ES-I3 (cell line): ENCODE measurements around the gene RFWD3.

Experiments used
- H3K36me3 ChIP-seq: 2 replicates; pipeline ENCODE4 v1.6.1; 2013; ENCODE audit warnings: mild to moderate bottlenecking, low read length, control low read depth, moderate library complexity; ENCODE audit not compliant: insufficient read depth
- H3K4me1 ChIP-seq: 2 replicates; pipeline ENCODE4 v1.6.1; 2013; ENCODE audit warnings: mild to moderate bottlenecking, control low read depth, low read length; ENCODE audit not compliant: insufficient read depth
- H3K9ac ChIP-seq: 2 replicates; pipeline ENCODE4 v1.6.1; 2013; ENCODE audit warnings: low read depth, mild to moderate bottlenecking, low read length, moderate library complexity
- H3K9me3 ChIP-seq: 2 replicates; pipeline ENCODE4 v1.6.1; 2013; ENCODE audit warnings: mild to moderate bottlenecking, low read length, moderate library complexity; ENCODE audit not compliant: control insufficient read depth, insufficient read depth

The RFWD3 gene, protein sequence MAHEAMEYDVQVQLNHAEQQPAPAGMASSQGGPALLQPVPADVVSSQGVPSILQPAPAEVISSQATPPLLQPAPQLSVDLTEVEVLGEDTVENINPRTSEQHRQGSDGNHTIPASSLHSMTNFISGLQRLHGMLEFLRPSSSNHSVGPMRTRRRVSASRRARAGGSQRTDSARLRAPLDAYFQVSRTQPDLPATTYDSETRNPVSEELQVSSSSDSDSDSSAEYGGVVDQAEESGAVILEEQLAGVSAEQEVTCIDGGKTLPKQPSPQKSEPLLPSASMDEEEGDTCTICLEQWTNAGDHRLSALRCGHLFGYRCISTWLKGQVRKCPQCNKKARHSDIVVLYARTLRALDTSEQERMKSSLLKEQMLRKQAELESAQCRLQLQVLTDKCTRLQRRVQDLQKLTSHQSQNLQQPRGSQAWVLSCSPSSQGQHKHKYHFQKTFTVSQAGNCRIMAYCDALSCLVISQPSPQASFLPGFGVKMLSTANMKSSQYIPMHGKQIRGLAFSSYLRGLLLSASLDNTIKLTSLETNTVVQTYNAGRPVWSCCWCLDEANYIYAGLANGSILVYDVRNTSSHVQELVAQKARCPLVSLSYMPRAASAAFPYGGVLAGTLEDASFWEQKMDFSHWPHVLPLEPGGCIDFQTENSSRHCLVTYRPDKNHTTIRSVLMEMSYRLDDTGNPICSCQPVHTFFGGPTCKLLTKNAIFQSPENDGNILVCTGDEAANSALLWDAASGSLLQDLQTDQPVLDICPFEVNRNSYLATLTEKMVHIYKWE

DNA sequence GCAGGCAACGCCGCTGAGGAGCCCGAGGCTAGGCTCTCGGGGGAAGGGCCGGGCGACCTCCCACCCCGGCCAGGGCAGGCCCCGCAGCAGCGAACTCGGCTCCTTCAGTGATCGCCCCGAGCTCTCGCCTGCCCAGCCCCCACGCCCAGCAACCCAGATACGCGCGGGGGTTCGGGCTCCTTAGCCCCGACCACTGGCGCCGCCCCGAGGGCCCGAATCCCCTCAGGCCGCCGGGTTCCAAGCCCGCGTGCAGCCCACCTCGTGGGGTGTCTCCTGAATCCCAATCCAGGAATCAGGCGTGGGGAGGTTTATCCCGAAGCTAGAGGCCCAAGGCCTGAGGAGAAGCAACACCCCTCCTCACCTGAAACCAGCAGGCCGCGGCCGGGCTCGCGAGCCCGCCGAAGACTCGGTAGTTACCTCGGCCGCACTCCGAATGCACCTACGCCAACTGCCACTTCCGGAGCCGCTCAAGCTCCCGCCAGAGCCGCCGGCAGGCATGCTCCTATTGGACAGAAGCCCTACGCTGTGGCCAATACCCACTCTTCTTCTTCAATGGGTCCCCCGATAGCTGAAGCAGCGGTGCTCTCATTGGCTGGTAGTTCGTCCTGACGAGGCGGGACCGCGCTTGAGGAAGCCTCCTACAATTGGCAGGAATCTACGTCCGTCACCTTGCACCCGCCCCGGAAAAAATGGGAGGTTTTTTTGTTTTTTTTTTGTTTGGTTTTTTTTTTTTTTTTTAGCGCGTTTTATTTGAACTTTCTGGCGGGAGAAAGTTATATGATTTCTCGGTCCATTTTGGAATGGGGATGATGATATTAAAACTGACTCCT, at the start of gene RFWD3:
TSS of gene RFWD3 (minus strand) at position 453 of the 830 bp plus-strand sequence. CDS start 5,428 bp downstream, outside the sequence.
- Histone ChIP-seq H3K9ac (peak within 1 kb of the TSS; percentile 99), H3K9me3 (no peaks in the 10 kb centered on the region), H3K4me1 (no peaks in the 10 kb centered on the region), H3K36me3 (peaks cover 21% of the 10 kb centered on the region)

DNA sequence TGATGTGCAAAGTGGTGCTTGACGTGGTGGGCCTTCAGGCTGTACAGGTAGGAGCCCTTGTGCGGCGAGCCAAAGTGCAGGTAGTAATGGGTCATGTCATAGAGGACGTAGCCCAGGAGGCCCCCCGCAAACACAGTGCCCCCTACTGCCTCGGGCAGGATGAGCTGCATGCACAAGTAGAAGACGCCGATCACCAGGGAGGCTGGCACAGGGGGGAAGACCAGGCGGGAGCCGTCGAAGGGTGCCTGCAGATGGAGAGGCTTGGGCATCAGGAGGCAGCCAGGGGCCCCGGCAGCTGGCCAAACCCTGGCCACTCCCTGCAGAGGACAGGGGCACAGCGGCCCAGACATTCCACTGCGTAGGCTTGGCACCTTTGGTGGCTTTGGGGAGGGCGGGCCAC, 49.7 kb upstream of the RFWD3 start:
- Histone ChIP-seq H3K4me1 (no peaks in the 10 kb centered on the region), H3K36me3 (no peaks in the 10 kb centered on the region), H3K9ac (no peak overlapping the region)

DNA sequence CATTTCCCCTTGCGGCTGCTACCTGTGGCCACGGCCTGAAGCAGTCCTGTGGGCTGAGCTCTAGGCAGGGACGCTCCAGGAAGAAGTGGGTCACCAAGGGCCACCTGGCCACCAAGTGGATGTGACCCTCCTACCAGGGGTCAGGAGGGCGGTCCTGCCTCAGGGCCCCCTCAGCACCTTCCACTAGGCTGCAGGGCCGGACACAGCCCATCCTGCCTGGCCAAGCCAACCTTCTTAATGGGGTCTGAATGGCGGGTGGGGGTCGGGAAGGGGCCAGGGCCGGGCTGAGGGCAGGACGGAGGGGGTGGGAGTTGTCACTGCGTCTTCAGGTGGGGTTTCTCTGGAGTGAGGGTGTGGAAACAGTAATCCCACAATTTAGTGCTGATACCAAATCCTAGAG, 47.2 kb upstream of the RFWD3 start:
- H3K4me1 ChIP-seq = no peaks in the 10 kb centered on the region
- no peaks in the 10 kb centered on the region for H3K9me3 ChIP-seq
- H3K36me3 ChIP-seq = no peaks in the 10 kb centered on the region
- H3K9ac ChIP-seq = no peak overlapping the region

More for the DNA sequence above, 49.7 kb upstream of the RFWD3 start:
- H3K9me3 ChIP-seq = no peaks in the 10 kb centered on the region

DNA sequence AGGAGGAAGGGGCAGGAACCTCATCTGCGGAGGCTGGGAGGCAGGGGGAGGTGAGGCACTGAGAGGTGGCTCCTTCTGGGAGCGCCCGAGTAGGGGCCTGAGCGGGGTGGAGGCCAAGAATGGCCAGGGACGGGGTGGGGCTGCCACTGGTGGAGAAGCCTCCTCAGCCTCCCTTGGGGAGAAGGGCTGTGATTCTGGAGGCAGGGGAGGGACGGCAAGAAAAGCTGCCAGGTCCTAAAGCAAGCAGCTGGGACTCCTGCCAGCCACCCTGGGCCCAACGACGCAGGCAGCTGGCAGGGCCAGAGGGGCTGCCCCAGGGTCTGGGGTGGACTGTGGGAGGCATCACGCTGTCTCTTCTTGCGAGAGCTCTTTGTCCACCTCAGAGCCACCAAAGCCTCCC, 46.6 kb upstream of the RFWD3 start:
- Histone ChIP-seq H3K36me3 (no peaks in the 10 kb centered on the region), H3K4me1 (no peaks in the 10 kb centered on the region), H3K9ac (no peak overlapping the region), H3K9me3 (no peaks in the 10 kb centered on the region)

DNA sequence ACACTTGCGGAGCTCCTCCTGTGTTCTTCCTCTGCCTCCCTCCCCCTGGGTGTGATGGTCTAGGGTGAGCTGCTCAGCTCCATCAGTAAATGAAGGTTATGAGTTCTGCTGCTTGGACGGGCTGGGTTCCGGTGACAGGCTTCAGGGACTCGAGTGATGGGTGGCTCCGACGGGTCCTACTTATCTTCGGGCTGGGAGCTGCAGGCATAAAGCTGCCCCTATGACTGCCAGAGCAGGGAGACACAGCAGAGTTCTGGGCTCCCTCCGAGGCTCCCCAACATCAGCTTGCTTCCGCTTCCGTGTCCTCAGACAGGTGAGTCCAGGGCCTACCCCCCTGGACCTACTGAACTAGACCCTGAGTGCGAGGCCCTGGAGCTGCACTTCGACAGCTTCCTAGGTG, 45.3 kb upstream of the RFWD3 start:
- Histone ChIP-seq H3K4me1 (no peaks in the 10 kb centered on the region), H3K9me3 (no peaks in the 10 kb centered on the region), H3K36me3 (no peaks in the 10 kb centered on the region), H3K9ac (no peak overlapping the region)

DNA sequence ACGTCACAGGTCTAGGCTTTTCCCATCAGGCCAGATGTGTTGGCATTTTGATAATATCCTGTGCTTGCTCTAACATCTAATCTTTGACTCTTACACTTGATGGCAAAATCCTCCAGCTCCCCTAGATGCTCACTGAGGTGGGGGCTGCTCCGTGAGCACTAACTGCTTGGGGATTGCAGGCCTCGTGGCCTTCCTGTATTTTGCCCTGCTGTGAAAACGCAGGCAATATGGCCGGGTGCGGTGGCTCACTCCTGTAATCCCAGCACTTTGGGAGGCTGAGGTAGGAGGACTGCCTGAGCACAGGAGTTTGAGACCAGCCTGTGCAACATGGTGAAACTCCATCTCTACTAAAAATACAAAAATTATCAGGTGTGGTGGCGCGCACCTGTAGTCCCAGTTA, 43.7 kb upstream of the RFWD3 start:
- Histone ChIP-seq H3K36me3 (no peaks in the 10 kb centered on the region), H3K9ac (no peak overlapping the region), H3K4me1 (no peaks in the 10 kb centered on the region), H3K9me3 (no peaks in the 10 kb centered on the region)

DNA sequence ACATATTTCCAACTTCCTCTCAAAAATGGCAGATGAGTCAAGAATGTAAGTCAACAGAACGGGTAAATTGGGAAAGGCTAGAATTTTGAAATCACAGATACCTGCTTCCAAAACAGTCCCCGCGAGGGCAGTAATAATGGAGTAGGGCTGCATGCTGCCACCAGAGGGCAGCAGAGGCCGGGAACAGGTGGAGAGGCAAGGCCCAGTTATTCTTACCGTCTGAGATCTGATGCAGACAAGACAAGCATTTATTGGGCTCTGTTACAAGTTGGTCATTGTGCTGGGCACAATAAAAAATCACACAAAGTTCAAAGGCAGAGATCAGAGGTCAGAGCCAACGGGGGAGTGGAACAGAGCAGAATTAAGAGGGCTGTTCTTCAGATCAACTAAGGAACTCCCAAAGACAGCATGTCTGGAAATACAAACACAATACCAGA, 42.8 kb upstream of the RFWD3 start:
- H3K4me1 ChIP-seq = no peaks in the 10 kb centered on the region
- H3K9ac ChIP-seq = no peak overlapping the region
- no peaks in the 10 kb centered on the region for H3K9me3 ChIP-seq
- no peaks in the 10 kb centered on the region for H3K36me3 ChIP-seq

DNA sequence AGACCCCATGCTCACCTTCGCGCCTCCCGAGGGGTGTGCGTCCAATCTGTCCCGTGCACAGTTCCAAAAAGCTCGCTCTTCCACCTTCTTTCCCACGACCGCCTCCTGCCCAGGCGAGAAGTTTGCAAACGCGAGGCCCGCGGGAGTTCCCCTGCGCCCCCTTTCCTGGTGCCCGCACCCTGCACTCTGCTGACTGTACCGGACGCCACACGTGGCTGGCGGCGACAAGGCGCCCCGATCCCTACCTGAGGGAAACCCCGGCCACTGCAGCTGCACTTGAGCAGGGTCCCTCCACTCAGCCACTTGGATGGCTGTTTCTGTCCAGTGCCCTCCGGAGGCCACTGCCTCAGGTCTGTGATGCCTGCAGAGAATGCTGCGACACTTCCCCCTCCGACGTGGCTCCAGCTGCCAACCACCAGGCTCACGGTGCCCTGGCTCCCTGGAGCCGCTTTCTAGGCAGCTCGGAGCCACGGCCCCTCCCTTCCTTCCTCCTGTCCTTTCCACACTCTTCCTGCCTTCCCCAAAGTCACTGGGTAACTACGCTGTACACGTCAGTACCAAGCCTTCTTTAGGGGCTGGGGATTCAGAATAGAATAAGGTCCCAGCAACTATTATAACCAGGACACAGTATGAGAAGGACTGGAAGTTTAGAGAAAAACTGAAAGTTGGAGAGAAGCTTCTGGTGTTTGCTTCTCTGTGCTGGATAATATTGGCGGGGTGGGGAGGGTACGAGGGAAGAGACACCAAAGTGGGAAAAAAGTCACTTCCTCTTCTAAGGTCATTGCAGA, 34.0 kb upstream of the RFWD3 start, which contains the start of gene MLKL:
TSS of gene MLKL (minus strand) at position 425 of the 788 bp plus-strand sequence. CDS start 5,105 bp downstream, outside the sequence.
- Histone ChIP-seq H3K4me1 (0 out of 2 replicates have a peak, but pooled peaks cover 6% of the 10 kb centered on the region), H3K9me3 (no peaks in the 10 kb centered on the region), H3K9ac (peak within 1 kb of the TSS; percentile 64), H3K36me3 (no peaks in the 10 kb centered on the region)

DNA sequence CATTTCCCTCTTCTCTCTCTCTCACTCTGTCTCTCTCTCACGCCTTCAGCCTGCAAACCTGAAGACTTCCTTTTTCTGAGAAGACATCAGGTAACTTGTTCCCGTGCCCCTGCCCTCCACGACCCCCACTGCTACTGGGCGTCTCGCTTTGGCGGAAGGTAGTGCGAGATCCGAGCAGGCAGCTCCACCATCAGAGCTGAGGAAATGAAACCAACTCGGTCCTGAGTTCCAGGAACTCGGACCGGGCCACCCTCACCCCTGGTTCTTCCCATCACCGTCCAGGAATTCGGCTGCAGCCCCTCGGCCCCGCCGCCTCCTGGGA, 33.4 kb upstream of the RFWD3 start:
- no peaks in the 10 kb centered on the region for H3K9me3 ChIP-seq
- 0 out of 2 replicates have a peak, but pooled peaks cover 6% of the 10 kb centered on the region for H3K4me1 ChIP-seq
- no peaks in the 10 kb centered on the region for H3K36me3 ChIP-seq
- H3K9ac ChIP-seq = peak overlapping the region; percentile 64

DNA sequence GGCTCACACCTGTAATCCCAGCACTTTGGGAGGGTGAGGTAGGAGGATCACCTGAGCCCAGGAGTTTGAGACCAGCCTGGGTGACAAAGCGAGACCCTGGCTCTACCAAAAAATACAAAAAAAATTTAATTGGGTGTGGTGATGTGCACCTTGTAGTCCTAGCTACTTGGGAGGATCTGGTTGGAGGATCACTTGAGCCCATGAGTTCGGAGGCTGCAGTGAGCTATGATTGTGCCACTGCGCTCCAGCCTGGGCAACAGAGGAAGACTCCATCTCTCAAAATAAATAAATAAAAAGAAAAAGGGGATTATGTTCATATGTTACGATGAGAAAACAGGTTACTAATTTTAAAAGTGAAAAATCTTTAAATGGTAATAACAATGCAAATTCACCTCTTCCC, 33.0 kb upstream of the RFWD3 start:
- peak overlapping the region; percentile 64; the same call in 1 of the 2 replicates for H3K9ac ChIP-seq
- 0 out of 2 replicates have a peak, but pooled peaks cover 6% of the 10 kb centered on the region for H3K4me1 ChIP-seq
- no peaks in the 10 kb centered on the region for H3K36me3 ChIP-seq
- no peaks in the 10 kb centered on the region for H3K9me3 ChIP-seq

DNA sequence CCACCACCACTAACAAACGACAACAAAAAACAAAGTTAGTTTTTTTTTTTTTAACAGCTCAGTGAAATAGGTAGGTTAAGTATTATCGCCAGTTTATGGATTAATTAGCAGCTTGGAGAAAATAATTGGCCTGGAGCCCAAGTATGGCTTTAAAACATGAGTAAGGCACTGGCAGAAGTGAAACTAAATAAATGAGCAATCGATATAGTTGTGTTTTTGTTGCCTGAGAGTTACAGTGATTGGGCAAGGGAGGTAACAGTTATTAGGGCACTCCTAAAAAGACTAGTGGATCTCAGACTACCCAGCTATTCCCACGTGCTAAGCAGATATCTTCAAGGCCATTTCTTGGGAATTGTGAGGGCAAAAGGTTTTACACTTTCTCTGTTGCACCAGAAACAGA, 31.5 kb upstream of the RFWD3 start:
- Histone ChIP-seq H3K9me3 (no peaks in the 10 kb centered on the region), H3K36me3 (no peaks in the 10 kb centered on the region), H3K9ac (no peak overlapping the region), H3K4me1 (0 out of 2 replicates have a peak, but pooled peaks cover 6% of the 10 kb centered on the region)

DNA sequence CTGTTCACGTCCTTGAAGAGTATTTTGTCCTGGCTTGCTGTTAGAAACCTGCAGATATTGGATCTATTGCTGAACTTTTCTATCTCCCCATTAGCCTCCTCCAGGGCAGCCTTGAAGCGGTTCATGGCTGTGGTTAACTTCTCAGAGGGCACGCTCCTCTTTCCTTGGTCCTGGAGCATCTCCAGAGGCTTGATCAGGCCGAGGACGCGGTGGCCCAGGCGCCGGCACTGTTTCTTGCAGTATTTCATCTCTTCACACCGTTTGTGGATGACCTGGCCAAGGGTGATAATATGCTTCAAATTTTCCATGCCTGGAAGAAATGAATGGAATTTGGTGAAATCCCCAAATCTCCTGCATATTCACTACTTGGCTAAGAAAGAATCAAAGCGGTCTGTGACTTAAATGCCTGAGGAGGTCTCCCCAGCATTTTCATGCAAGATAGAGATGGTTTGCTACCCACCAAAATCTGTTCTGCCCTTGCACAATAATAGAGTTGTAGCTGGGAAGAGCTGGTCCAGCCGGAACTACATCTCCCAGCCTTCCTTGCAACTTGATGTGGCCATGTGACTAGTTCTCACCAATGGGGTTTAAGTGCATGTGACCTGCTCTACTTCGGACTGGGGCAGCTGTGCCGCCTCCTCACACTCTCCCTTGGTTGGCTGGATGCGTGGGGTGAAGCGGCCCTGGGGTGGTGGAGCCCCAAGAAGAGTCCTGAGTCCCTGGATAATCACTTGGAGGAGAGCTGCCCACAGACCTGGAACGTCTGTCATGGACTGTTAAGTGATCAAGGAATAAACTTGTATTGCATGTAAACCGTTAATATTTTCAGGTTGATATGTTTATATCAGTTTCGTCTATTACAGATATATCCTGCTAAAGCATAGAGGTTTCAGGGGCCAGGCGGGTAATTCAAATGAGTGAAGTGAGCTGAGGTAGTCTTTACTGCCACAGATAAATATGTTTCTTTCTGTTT, 29.1 kb upstream of the RFWD3 start:
- H3K9me3 ChIP-seq = no peaks in the 10 kb centered on the region
- no peaks in the 10 kb centered on the region for H3K36me3 ChIP-seq
- H3K4me1 ChIP-seq = no peaks in the 10 kb centered on the region
- peak overlapping the region; percentile 56; the same call in 1 of the 2 replicates for H3K9ac ChIP-seq
